ENCODE results near the gene CNTN5.
A peak's percentile ranks its signal among the peaks of the same experiment; 100 is the strongest.

Gene CNTN5

DNA sequence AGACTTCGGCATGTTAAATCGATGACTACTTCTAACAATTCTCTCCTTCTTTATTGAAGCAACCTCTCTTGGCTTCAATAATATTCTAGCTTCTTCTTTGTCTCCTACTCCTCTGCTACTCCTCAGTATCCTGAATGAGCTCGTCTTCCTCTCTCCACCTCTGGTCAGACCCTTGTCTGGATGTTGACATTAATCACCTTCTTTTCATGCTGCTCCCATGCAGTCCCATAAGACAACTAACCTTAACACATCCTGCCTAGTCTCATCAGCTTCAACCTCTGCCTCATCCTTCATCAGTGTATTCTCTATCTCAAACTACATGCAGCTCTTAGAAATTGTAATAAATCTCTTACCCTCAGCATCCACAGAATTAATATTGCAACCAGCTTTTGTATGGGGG lies 695.6 kb downstream of the CNTN5 start:
- Histone ChIP-seq H4K20me1 (no peaks in the 10 kb centered on the region), H3K27ac (no peak overlapping the region), H3K36me3 (no peaks in the 10 kb centered on the region), H3K27me3 (no peaks in the 10 kb centered on the region), H3K9me3 (replicated peaks in 1 of 11) (0 out of 22 replicates have a peak, but pooled peaks cover 0 to 6% (median 0%) of the 10 kb centered on the region in 11 experiments), H3K4me2 (no peak overlapping the region), H3K4me1 (no peaks in the 10 kb centered on the region), H3K4me3 (no peak overlapping the region), H3K9ac (no peak overlapping the region)
- no peak for TF ChIP-seq Cebpa-rat (IDR thresholded peaks at IDR 0.05)

DNA sequence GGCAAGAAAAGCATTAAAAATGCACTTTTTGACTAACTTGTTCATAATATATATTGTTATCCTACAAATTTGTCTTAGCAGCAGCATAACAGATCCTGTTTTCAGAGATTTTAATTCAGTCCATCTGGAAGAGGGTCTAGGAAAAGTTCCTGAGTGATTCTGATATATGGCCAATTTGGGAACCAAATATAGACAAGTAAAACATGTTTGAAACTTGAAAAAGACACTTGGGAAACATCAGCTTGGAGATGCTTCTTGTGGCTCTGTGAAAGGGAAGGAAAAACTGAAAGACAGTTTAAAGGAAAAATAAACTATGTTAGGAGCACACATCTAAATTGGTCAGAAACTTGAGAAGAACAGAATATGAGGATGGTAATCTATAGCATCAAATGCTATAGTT lies 697.5 kb downstream of the CNTN5 start:
- Histone ChIP-seq H3K9me3 (replicated peaks in 1 of 11) (no peaks in the 10 kb centered on the region), H3K4me2 (no peak overlapping the region), H3K4me1 (no peaks in the 10 kb centered on the region), H3K36me3 (no peaks in the 10 kb centered on the region), H4K20me1 (no peaks in the 10 kb centered on the region), H3K9ac (no peak overlapping the region), H3K27ac (no peak overlapping the region), H3K27me3 (no peaks in the 10 kb centered on the region), H3K4me3 (no peak overlapping the region)
- TF ChIP-seq Cebpa-rat (IDR thresholded peaks at IDR 0.05) = no peak

DNA sequence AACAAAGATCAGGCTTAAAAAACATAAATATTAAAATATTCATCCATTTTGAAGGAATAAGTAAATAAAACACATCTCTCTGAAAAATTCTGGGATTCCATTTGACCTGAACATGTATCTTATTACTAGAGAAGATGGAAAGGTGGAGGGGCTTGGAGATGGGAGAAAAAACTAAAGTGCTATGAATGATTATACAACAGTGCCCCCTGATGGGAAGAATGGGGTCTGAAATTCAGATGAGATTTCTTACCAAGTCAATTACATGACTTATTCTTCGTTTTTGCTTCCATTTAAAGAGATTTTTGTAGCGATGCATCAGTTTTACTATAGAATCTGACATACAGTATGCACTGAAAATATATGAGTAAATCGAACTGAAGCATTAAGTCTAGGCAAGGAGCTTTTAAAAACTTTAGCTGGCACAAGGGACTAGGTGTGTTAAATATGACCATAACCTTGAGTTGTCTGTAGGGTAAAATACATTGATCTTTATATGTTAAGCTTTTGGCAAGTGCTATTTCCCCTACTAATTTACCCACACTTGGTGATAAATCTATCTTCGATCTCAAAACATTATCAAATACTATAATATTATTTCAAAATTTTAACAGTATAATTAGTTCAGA lies 718.8 kb downstream of the CNTN5 start:
- no peaks in the 10 kb centered on the region for H3K36me3 ChIP-seq

DNA sequence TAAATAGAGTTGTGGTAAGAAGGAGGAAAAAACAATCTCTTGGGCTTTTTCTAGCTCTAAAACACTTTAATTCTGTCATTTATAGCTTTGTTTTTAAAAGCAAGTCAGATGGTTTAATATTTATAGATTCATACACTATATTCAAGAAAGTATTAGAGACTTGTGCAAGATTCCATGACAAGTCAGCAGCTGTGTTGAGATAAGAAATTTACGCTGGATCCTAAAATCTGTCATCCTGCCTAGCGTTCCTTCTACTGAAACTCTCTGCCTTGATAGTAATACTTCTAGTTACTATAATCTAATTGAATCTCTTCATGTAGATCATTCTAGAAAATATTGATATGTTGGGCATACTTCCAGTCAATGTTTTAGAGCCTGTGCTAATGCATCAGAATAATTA lies 721.8 kb downstream of the CNTN5 start:
- Histone ChIP-seq H3K27ac (no peak overlapping the region), H3K4me2 (peak overlapping the region in 4 of 11 experiments; percentile 1 to 33 (median 14); a peak in 6 of 22 replicates), H3K27me3 (no peaks in the 10 kb centered on the region), H3K9ac (no peak overlapping the region), H3K9me3 (replicated peaks in 1 of 11) (no peaks in the 10 kb centered on the region), H3K36me3 (no peaks in the 10 kb centered on the region), H4K20me1 (no peaks in the 10 kb centered on the region), H3K4me3 (no peak overlapping the region), H3K4me1 (peaks cover 0 to 14% (median 0%) of the 10 kb centered on the region in 10 experiments; a peak in 4 of 20 replicates)
- no peak for TF ChIP-seq Cebpa-rat (IDR thresholded peaks at IDR 0.05)

More for the DNA sequence above, 718.8 kb downstream of the CNTN5 start:
- no peak overlapping the region for H3K4me3 ChIP-seq
- H3K27me3 ChIP-seq = no peaks in the 10 kb centered on the region
- H3K4me1 ChIP-seq = peaks cover 0 to 14% (median 0%) of the 10 kb centered on the region in 10 experiments; a peak in 4 of 20 replicates
- TF ChIP-seq Cebpa-rat (IDR thresholded peaks at IDR 0.05) = no peak
- no peak overlapping the region for H3K9ac ChIP-seq
- no peak overlapping the region for H3K4me2 ChIP-seq
- no peaks in the 10 kb centered on the region for H4K20me1 ChIP-seq
- H3K27ac ChIP-seq = no peak overlapping the region
- no peaks in the 10 kb centered on the region for H3K9me3 ChIP-seq (replicated peaks in 1 of 11)

DNA sequence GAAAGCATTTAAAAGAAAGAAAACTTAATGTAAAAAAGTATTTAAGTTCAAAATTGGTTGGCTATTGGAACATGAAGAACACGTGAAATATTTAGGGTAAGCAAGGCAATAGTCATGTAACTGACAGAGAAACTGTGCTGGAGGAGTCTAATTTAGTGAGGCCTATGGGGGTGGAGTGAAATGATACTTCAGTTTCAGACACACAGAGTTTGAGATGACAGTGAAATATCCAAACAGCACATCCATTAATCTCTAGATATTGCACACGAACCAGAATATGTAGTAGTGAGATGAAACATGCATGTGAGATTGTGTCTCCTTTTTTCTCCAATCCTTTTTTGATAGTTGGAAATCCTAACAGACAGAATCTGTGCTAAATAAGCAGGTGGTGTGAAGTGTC lies 739.0 kb downstream of the CNTN5 start:
- Histone ChIP-seq H3K9me3 (replicated peaks in 1 of 11) (no peaks in the 10 kb centered on the region), H3K9ac (no peak overlapping the region), H3K4me3 (no peak overlapping the region), H3K36me3 (no peaks in the 10 kb centered on the region), H3K27me3 (no peaks in the 10 kb centered on the region), H3K4me2 (no peak overlapping the region), H3K4me1 (no peaks in the 10 kb centered on the region), H3K27ac (no peak overlapping the region), H4K20me1 (no peaks in the 10 kb centered on the region)
- TF ChIP-seq Cebpa-rat (IDR thresholded peaks at IDR 0.05) = no peak

DNA sequence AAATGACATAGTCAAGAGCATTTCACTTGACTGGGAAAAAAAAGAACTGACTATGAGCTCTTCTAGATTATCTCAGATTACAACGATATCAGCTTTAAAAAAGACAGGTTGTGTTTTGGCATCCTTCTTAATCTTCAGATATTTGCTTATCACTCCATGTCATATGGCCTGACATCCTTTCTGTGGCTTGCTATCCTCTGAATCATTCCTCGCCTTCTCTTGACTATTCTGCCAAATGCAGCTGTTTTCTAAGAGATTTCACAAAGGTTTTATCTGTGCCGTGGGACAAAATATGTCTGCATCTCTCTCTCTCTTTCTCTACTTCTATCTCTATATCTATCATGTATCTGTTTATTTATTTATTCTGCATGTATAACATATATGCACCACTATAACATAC lies 746.1 kb downstream of the CNTN5 start:
- Histone ChIP-seq H4K20me1 (no peaks in the 10 kb centered on the region), H3K4me1 (no peaks in the 10 kb centered on the region), H3K9me3 (replicated peaks in 1 of 11) (no peaks in the 10 kb centered on the region), H3K36me3 (no peaks in the 10 kb centered on the region), H3K4me3 (no peak overlapping the region), H3K4me2 (no peak overlapping the region), H3K27ac (no peak overlapping the region), H3K9ac (no peak overlapping the region), H3K27me3 (no peaks in the 10 kb centered on the region)
- TF ChIP-seq Cebpa-rat (IDR thresholded peaks at IDR 0.05) = no peak

DNA sequence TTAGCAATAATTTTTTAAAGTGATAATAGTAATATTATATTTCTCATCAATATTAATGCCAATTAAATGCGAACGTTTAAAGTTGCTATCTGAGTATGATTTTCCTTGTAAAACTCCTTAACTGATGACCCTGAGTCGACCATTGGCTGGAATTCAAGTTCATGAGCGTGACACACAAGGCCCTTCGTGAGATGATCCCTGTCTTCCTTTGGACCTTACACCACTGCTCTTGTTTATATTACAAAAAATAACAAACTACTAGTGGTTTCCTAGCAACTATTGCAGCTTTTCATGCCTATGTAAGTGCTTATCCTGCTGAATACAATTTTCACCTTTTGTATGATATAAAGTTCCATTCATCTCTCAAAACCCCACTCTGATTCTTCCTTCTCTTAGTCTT lies 752.9 kb downstream of the CNTN5 start:
- no peaks in the 10 kb centered on the region for H3K27me3 ChIP-seq
- TF ChIP-seq Cebpa-rat (IDR thresholded peaks at IDR 0.05) = no peak
- H3K9ac ChIP-seq = no peak overlapping the region
- no peak overlapping the region for H3K27ac ChIP-seq
- H3K36me3 ChIP-seq = no peaks in the 10 kb centered on the region
- H4K20me1 ChIP-seq = no peaks in the 10 kb centered on the region
- no peaks in the 10 kb centered on the region for H3K9me3 ChIP-seq (replicated peaks in 1 of 11)
- H3K4me2 ChIP-seq = no peak overlapping the region
- no peak overlapping the region for H3K4me3 ChIP-seq
- no peaks in the 10 kb centered on the region for H3K4me1 ChIP-seq

DNA sequence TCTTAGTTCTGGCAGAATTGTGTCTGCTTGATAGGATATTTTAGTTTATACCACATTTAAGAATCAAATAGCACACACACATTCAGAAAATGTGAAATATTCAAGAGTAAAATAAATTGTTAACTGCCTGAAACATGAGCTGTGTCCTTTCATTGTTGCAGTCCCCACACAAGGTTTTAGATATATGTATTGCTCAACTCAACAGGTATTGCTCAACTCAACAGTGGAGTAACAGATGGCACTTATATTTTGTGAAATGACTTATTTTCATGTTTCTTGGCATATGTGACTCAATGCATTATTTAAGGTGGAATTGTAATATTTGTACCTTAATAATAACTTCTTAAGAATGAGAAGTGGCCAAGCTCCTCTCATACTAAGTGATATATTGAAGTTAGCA lies 760.3 kb downstream of the CNTN5 start:
- Histone ChIP-seq H4K20me1 (no peaks in the 10 kb centered on the region), H3K27me3 (no peaks in the 10 kb centered on the region), H3K36me3 (no peaks in the 10 kb centered on the region), H3K4me3 (no peak overlapping the region), H3K9ac (no peak overlapping the region), H3K9me3 (replicated peaks in 1 of 11) (no peaks in the 10 kb centered on the region), H3K27ac (no peak overlapping the region), H3K4me2 (no peak overlapping the region), H3K4me1 (no peaks in the 10 kb centered on the region)
- no peak for TF ChIP-seq Cebpa-rat (IDR thresholded peaks at IDR 0.05)

DNA sequence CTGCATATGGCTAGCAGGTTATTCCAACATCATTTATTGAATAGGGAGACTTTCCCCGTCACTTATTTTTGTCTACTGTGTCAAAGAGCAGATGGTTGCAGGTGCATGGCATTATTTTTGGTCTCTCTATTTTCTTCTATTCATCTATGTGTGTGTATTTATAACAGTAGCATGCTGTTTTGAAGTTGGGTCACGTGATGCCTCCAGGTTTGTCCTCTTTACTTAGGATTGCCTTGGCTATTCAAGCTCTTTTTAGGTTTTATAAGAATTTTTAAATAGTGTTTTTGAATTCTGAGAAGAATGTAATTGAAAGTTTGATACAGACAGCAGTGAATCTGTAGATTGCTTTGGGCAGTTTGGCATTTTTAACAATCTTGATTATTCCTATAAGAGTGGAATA lies 770.6 kb downstream of the CNTN5 start:
- Histone ChIP-seq H3K27me3 (no peaks in the 10 kb centered on the region), H3K36me3 (no peaks in the 10 kb centered on the region), H3K9ac (no peak overlapping the region), H3K4me3 (no peak overlapping the region), H4K20me1 (no peaks in the 10 kb centered on the region), H3K4me2 (no peak overlapping the region), H3K27ac (no peak overlapping the region), H3K9me3 (replicated peaks in 1 of 11) (no peaks in the 10 kb centered on the region), H3K4me1 (no peaks in the 10 kb centered on the region)
- no peak for TF ChIP-seq Cebpa-rat (IDR thresholded peaks at IDR 0.05)

DNA sequence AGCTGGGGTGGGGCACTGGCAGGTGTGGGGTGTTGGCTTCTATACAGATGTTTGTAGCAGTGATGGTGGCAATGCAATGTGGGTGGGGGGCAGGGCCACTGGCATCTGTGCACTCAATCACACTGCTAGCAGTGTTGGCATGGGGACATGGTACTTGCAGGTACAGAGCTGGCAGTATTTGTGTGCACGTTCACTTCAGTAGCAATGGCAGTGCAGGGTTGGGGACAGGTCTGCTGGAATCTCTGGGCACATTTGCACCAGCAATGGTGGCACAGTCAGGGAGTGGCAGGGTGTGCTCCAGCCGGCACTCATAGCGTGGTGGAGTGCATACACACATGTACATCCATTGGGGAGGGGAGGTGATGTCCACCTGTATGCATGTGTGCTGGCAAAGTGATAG lies 775.2 kb downstream of the CNTN5 start:
- H3K27ac ChIP-seq = no peak overlapping the region
- TF ChIP-seq Cebpa-rat (IDR thresholded peaks at IDR 0.05) = no peak
- H3K4me1 ChIP-seq = no peaks in the 10 kb centered on the region
- H3K4me3 ChIP-seq = no peak overlapping the region
- H3K4me2 ChIP-seq = no peak overlapping the region
- no peak overlapping the region for H3K9ac ChIP-seq
- H4K20me1 ChIP-seq = no peaks in the 10 kb centered on the region
- H3K9me3 ChIP-seq (replicated peaks in 1 of 11) = no peaks in the 10 kb centered on the region
- H3K36me3 ChIP-seq = no peaks in the 10 kb centered on the region
- no peaks in the 10 kb centered on the region for H3K27me3 ChIP-seq
